OCI-LY1 (cell line): Measurements from ENCODE around the gene HCRTR1.

Experiments used
- H2AFZ ChIP-seq: fragments of 200-600 bp; sonication (generic), shearing (Covaris generic); 2 replicates; pipeline ENCODE4 v1.6.0; 2014; ENCODE audit warnings: antibody characterized with exemption, mild to moderate bottlenecking, low read length
- H3F3A ChIP-seq: fragments of 200-600 bp; sonication (generic), shearing (Covaris generic); 2 replicates; pipeline ENCODE4 v1.6.0; 2014; ENCODE audit warnings: mild to moderate bottlenecking, antibody characterized with exemption, low read length, moderate library complexity; ENCODE audit not compliant: insufficient read depth
- H3K27ac ChIP-seq: fragments of 200-600 bp; sonication (generic); 2 replicates; pipeline ENCODE4 v1.5.1; 2014; ENCODE audit warnings: low read length, mixed run types, mild to moderate bottlenecking, low read depth; ENCODE audit not compliant: poor library complexity, severe bottlenecking
- H3K27me3 ChIP-seq: fragments of 200-600 bp; sonication (generic); 2 replicates; pipeline ENCODE4 v1.6.0; 2014; ENCODE audit warnings: antibody characterized with exemption, mild to moderate bottlenecking, low read length, moderate library complexity; ENCODE audit not compliant: insufficient read depth
- H3K36me3 ChIP-seq: fragments of 200-600 bp; sonication (generic); 2 replicates; pipeline ENCODE4 v1.6.1; 2014; ENCODE audit warnings: mild to moderate bottlenecking, antibody characterized with exemption, low read length, moderate library complexity, mixed read lengths; ENCODE audit not compliant: insufficient read depth
- H3K4me1 ChIP-seq: fragments of 200-600 bp; sonication (generic); 2 replicates; pipeline ENCODE4 v1.5.1; 2014; ENCODE audit warnings: mild to moderate bottlenecking, low read length, moderate library complexity; ENCODE audit not compliant: insufficient read depth, severe bottlenecking
- H3K4me2 ChIP-seq: fragments of 200-600 bp; sonication (generic), shearing (Covaris generic); 2 replicates; pipeline ENCODE4 v1.6.1; 2014; ENCODE audit warnings: low read length
- H3K4me3 ChIP-seq: fragments of 200-600 bp; sonication (generic); 2 replicates; pipeline ENCODE4 v1.5.1; 2014; ENCODE audit warnings: low read length, low read depth, mild to moderate bottlenecking, mixed read lengths; ENCODE audit not compliant: poor library complexity, severe bottlenecking
- H3K79me2 ChIP-seq: fragments of 200-600 bp; shearing (Covaris generic); 2 replicates; pipeline ENCODE4 v1.6.1; 2016; ENCODE audit warnings: mixed run types, low read length, mixed read lengths; ENCODE audit not compliant: insufficient read depth
- H3K9ac ChIP-seq: fragments of 200-600 bp; sonication (generic), shearing (Covaris generic); 2 replicates; pipeline ENCODE4 v1.6.1; 2014; ENCODE audit warnings: mild to moderate bottlenecking, low read length, mixed read lengths
- H3K9me2 ChIP-seq: fragments of 200-600 bp; sonication (generic), shearing (Covaris generic); 2 replicates; pipeline ENCODE4 v1.6.1; 2014; ENCODE audit warnings: low read depth, mild to moderate bottlenecking, low read length, mixed read lengths
- H3K9me3 ChIP-seq: fragments of 200-600 bp; shearing (Covaris generic); 2 replicates; pipeline ENCODE4 v1.6.1; 2014; ENCODE audit warnings: low read length, mixed read lengths
- H4K20me1 ChIP-seq: fragments of 200-600 bp; sonication (generic), shearing (Covaris generic); 2 replicates; pipeline ENCODE4 v1.6.0; 2016; ENCODE audit warnings: mild to moderate bottlenecking, low read length; ENCODE audit not compliant: insufficient read depth
- EZH2 ChIP-seq: fragments of 200-600 bp; sonication (generic), shearing (Covaris generic); IDR thresholded peaks from 2 replicates; pipeline ENCODE4 v1.8.0; 2017; ENCODE audit warnings: borderline replicate concordance, mixed run types, mild to moderate bottlenecking, antibody characterized with exemption, low read length, moderate library complexity, mixed read lengths
- TF ChIP-seq, protein P1 (sequence below): fragments of 200-600 bp; sonication (generic), shearing (Covaris generic); IDR thresholded peaks from 2 replicates; pipeline ENCODE4 v1.5.1; 2017; ENCODE audit warnings: mild to moderate bottlenecking, antibody characterized with exemption, low read length, moderate library complexity, mixed read lengths

The HCRTR1 gene

DNA sequence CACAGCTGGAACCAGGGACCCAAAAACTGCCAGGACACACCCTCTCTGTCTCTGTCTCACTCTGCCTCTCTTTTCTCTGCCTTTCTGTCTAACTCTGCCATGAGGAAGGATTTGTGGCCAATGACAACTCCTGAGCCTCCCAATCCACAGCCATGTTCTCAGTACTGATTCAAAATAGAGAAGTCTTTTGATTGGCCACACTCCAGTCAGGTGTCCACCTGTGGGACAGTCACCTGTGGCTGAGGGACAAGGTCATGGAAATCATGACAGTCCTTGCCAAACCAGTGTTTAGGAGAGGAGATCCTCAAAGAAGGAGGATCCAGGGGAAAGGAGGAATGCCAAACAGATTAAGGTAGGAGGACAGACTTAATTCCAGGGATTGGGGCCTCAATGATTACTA lies 25.4 kb upstream of the HCRTR1 start:
- H3K79me2 ChIP-seq, result no peaks in the 10 kb centered on the region

DNA sequence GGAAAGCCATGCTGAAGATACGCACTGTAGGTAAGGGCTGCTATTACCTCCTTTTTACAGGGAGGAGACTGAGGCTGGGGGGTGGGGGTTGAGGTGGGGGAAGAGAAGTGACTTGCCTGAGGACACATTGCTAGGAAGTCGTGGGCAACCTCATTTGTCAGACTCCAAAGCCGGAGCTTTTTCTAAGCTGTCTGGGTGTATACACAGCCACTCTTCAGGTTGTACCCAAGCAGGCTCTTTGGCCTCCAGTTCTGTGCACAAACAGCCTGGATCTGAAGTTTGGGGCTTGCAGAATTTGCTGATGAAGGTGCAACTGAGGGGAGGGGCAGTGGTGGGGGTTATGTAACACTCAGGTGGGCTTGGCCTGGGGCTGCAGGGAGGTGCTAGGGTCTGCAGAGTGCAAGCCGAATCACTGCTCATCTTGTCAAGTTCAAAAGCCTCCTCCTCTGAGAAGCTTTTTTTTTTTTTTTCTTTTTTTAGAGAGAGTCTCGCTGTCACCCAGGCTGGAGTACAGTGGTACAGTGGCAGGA lies 24.3 kb upstream of the HCRTR1 start:
- Histone ChIP-seq H3F3A (no peaks in the 10 kb centered on the region), H3K4me3 (no peak overlapping the region), H3K27me3 (peaks cover 4% of the 10 kb centered on the region; the same call in 1 of the 2 replicates), H3K36me3 (no peaks in the 10 kb centered on the region), H4K20me1 (no peaks in the 10 kb centered on the region), H3K4me1 (no peaks in the 10 kb centered on the region), H3K27ac (no peak overlapping the region), H3K9me3 (no peaks in the 10 kb centered on the region), H3K9me2 (no peaks in the 10 kb centered on the region), H2AFZ (no peak overlapping the region), H3K79me2 (no peaks in the 10 kb centered on the region), H3K9ac (no peak overlapping the region), H3K4me2 (no peak overlapping the region)
- TF ChIP-seq EZH2, result no peak
- TF ChIP-seq, protein P1, sequence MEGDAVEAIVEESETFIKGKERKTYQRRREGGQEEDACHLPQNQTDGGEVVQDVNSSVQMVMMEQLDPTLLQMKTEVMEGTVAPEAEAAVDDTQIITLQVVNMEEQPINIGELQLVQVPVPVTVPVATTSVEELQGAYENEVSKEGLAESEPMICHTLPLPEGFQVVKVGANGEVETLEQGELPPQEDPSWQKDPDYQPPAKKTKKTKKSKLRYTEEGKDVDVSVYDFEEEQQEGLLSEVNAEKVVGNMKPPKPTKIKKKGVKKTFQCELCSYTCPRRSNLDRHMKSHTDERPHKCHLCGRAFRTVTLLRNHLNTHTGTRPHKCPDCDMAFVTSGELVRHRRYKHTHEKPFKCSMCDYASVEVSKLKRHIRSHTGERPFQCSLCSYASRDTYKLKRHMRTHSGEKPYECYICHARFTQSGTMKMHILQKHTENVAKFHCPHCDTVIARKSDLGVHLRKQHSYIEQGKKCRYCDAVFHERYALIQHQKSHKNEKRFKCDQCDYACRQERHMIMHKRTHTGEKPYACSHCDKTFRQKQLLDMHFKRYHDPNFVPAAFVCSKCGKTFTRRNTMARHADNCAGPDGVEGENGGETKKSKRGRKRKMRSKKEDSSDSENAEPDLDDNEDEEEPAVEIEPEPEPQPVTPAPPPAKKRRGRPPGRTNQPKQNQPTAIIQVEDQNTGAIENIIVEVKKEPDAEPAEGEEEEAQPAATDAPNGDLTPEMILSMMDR, result no peak

More for the DNA sequence above, 25.4 kb upstream of the HCRTR1 start:
- Histone ChIP-seq H3K9me2 (no peaks in the 10 kb centered on the region), H3K27me3 (peaks cover 4% of the 10 kb centered on the region; the same call in 1 of the 2 replicates), H3F3A (no peaks in the 10 kb centered on the region), H3K9ac (no peak overlapping the region), H3K27ac (no peak overlapping the region), H4K20me1 (no peaks in the 10 kb centered on the region), H3K4me1 (no peaks in the 10 kb centered on the region), H2AFZ (no peak overlapping the region), H3K4me2 (no peak overlapping the region), H3K9me3 (no peaks in the 10 kb centered on the region), H3K36me3 (no peaks in the 10 kb centered on the region), H3K4me3 (no peak overlapping the region)
- no peak for TF ChIP-seq EZH2
- TF ChIP-seq, protein P1, result no peak

DNA sequence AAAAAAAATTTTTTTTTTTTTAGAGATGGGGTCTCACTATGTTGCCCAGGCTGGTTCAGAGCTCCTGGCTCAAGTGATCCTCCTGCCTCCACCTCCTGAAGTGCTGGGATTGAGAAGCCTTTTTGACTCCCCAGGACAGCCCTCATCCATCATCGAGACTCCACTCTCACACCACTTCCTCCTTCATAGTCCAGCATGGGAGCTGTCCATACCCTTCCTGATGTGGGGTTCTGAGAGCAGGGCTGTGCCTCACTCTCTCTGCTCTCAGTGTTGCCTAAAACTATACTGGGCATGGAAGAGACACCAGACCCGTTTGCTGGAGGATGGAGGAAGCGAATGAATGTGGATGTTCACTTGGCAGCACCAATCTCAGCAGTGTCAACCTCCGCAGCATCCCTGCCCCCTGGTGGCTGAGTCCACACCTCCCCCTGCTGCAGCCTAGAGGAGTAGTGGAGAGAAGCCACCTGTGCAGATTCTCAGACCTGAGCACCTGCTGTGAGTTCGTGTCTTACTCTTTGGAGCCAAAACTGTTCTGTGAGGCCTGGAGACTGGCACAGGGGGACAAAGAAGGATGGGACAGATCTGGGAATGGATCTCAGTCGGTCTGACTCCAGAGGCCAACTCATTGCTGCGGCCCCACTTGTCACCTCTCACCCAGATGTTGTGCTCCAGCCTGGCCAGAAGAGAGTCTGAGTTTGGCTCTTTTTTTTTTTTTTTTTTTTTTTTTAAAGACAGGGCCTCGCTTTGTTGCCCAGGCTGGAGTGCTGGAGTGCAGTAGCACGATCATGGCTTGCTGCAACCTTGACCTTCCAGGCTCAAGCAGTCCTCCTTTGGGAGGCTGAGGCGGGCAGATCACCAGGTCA lies 23.5 kb upstream of the HCRTR1 start:
- H3F3A ChIP-seq, result no peaks in the 10 kb centered on the region
- no peak overlapping the region for H2AFZ ChIP-seq
- H3K27me3 ChIP-seq, result peaks cover 4% of the 10 kb centered on the region; the same call in 1 of the 2 replicates
- H3K4me1 ChIP-seq, result no peaks in the 10 kb centered on the region
- H3K4me2 ChIP-seq, result no peak overlapping the region
- H3K79me2 ChIP-seq, result no peaks in the 10 kb centered on the region
- no peaks in the 10 kb centered on the region for H4K20me1 ChIP-seq
- TF ChIP-seq, protein P1, result peak; percentile 96
- TF ChIP-seq EZH2, result no peak
- H3K9me3 ChIP-seq, result no peaks in the 10 kb centered on the region
- no peak overlapping the region for H3K4me3 ChIP-seq
- no peak overlapping the region for H3K27ac ChIP-seq
- no peaks in the 10 kb centered on the region for H3K36me3 ChIP-seq
- H3K9ac ChIP-seq, result no peak overlapping the region
- H3K9me2 ChIP-seq, result no peaks in the 10 kb centered on the region
